GM18499 (cell line): ENCODE results near the gene VPS52.

Experiments
- ATAC-seq: cut with Tn5 transposase; IDR thresholded peaks from one replicate; pipeline ENCODE4 v1.9.1; 2021; ENCODE audit warnings: moderate number of reproducible peaks; ENCODE audit not compliant: insufficient read depth, unreplicated experiment

The VPS52 gene

DNA sequence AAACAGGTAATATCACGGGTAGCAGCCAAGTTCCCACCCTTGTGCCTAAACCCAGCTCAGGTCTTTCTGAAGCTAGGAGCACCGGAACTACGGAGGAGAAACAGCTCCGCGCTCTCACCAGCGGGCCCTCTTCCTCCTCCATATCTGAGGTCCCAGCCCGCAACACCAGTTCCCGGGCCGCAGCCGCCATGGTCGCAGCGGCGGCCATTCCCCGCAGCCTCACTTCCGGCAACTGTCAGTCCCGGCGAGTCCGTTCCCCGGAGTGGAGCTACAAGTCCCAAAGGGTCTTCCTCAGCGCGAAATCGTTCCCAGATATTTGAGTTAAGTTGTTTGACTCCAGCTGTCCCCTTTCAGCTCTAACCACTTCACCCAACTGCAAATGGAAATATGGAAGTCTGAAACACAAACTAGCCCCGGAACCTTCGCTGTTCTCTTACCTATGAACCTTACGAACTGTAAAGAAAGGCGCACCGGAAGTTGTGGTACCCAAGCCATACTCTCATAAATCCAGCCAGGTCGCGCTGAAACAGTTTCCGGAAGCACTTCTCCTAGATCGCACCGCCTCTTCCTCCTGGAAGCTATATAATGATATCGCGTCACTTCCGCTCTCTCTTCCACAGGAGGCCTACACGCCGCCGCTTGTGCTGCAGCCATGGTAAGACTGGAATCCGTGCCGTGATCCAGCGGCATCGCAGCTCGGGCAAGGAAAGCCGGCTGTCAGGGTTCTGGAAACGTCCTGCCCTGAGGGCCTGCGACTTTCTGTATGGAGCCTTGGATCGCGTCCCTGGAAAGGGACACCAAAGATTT lies at the start of gene VPS52, which contains the start of gene RPS18:
Gene VPS52, minus strand, starts transcription at position 409 of the 807 bp plus-strand sequence. Its CDS starts 201 bp downstream, at position 208.
Gene RPS18, plus strand, starts transcription at position 608 of the 807 bp plus-strand sequence. Its CDS starts 45 bp downstream, at position 653.
- peak; percentile 65 for ATAC-seq

- ATAC-seq: no peak
These were observed 49.6 kb upstream of the VPS52 start for GRCh38 chr6:33321227-33321626.

DNA sequence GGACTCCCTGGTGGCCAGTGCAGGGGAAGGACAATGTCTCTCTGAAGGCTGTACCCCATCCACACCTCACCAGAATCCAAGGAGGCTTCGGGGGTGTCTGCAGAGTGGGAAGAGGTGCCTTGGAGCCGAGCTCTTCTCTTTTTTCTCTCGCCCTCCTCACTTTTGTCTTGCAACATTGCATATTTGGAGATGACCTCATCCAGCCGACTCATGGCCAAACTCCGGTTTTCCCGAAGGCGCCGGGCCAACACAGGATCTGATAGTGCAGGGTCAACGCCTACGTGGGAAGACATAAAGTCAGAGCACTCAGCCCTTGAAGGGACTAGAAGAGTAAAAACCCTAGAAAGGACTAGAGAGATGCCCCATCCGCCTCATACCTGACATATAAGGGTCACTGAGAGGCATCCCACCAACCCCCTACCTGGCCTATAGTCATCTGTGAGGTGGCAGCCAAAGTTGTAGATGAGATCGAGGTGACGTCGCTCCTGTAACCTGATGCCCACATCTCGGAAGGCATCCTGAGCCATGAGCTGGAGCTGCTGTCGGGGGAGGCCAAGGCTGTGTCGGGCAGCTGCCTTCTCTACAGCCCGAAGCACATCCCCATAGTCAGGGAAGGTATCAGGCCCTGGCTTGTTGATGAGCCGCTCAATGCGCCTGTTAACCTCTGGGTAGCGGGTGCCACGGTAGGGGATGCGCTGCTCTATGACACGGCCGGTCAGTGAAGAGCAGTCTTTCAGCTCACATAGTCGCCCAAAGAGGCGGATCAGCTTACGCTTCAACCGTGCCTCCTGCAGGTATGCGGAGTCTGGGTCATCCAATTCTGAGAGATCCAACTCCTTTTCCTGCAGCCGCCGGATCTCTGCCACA lies 48.9 kb upstream of the VPS52 start:
- ATAC-seq: no peak

DNA sequence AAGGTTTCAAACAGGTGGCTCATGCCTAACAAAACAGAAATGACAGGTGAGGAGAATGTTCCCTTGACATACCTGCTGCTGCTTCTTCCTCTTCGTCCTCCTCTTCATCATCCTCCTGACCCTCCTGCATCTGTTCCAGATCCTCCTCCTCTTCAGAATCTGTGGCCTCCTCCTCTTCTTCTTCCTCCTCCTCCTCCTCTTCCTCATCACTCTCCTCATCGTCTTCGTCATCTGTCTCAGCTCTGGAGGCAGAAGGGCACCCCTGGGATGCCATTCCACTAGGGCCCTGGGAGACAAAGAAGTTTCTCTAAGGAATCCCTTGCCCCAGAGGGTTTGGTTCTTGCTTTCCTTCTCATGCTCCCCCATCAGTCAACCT lies 48.3 kb upstream of the VPS52 start:
- no peak for ATAC-seq

DNA sequence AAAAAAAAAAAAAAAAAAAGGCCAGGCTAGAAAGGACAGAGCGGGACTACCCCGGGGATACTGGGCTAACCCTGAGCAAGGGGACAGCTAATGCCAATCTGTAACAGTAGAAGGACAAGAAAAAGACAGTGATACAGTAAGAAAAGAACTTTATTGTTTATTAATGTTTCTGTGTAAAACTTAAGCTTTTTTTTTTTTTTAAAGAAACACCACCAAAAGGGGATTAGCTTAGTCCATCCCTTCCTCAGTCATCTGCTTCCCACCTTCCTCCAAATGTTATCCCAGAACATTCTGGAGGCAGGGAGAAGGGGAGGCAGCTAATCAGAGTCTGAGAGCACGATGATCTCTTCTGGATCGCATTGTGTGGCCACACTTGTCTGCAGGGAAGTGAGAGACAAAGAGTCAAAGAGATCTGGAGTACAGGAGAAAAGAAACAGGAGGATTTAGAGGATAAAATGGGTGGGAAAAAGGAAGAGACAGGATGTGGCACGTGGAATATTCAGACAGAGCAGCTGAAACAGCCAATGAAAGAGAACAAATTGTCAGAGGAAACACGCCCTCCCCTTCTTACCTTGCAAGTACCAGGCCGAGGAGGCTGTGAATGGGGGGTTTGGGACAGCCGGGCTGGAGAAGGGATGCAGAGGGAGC lies 46.9 kb upstream of the VPS52 start:
- no peak for ATAC-seq

- peak; percentile 35 for ATAC-seq
These were observed 46.2 kb upstream of the VPS52 start, which contains the start of gene ZBTB22 for GRCh38 chr6:33317669-33318425. Gene ZBTB22 (minus strand): TSS chr6:33317744. CDS start chr6:33316916, 828 bp downstream.

DNA sequence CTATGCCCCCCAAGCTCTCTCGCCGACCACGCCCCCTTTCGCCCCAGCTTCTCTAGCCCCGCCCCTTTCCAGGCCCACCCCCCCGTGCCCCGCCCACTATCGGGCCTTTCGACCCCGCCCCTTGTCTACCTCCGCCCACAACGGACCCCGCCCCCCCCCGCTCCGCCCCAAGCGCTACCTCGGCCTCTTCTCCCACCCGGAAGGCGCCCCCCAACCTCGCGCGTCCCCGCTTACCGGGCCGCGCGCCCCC lies 45.7 kb upstream of the VPS52 start:
- ATAC-seq: no peak

- no peak for ATAC-seq
These were observed 45.1 kb upstream of the VPS52 start for GRCh38 chr6:33316603-33317418.

DNA sequence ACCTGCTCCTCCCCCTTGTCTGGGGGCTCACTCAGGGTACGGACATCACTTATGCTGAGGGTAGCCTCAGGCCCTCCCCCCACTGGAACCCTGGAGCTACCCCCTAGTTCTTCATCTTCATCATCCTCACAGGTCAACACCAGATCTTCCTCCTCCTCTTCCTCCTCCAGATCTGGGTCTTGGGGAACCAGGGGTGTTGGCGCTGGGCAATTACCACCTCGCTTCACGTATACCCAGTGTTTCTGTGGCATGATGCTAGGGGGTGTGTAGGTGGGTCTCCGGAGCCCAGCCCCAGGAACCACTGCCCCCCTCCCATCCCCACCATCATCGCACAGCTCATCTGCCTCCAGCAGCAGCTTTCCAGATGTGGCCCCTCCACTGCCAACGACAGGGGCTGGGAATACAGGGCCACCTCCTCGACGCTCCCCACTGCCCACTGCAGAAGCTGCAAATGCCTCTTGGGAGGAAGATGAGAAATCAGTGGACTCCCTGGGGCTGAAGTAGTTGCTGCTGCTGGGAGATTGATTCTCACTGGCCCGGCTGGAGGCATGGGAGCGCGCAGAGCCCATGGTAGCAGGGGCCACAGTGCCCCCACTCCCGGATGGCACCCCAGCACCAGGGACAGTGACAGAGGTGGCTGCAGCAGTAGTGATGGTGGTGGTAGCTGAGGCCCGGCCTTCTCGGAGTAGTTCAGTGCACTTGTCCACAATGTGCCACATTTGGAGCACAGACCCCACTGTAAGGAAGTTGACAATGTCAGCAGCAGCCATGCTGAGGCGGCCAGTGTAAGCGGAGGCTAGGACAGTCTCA lies 44.3 kb upstream of the VPS52 start:
- ATAC-seq: no peak

DNA sequence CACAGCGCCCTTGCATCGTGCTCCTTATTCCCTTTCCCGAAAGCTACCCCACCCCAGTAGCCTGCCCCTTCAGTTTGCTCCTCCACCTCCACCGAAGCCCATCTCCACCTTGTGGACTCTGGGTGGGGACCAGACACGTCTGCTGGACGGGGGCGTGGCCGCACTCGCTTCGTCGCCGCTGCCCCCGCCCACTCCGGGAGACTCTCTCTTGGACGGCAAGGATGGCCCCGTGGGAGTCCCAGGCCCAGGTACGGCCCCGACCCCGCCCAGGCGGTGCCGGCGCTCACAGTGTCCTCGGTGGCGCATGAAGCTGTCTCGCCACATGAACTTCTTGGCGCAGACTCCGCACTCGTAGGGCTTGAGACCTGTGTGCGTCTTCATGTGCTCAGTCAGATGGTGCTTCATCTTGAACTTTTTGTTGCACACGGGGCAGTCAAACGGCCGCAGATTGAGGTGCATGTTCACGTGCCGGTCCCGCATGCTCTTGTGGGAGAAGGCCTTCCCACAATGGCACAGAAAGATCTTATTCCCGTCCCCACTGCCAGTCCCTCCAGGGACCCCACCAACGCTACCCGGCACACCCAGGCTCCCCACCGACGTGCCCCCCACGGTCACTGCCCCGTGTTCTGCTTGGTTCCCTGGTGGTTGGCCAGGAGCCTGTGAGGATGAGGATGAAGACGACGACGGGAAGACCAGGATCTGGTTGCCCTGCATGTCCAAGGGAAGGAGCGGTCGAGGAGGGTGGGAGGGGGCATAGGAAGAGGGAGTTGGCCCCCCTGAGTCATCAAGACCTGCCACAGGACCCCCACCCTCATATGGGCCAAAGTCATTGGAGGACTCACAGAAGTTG lies 43.5 kb upstream of the VPS52 start:
- ATAC-seq: no peak

DNA sequence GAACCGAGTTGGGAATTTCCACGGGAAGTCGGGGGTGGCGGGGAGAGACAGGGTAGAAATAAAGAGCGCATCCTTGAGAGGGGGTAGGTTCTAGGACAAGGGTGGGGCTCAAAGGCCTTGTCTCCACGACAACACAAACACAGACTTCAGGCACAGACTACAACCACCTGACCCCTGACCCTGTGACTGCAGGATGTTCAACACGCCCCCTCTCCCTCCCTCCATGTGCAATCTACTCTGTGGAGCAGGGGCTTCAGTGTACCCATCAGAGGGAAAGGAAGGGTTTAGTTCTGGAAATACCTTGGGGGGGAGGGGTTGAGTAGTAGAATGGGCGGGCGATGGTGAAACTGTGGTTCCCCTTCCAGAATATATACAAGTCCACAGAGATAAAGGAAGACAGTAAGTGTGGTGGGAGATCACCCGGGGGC lies 42.9 kb upstream of the VPS52 start:
- ATAC-seq: no peak

GRCh38 chr6:33313709-33314514 lies 42.2 kb upstream of the VPS52 start, which contains the start of gene TAPBP:
Gene TAPBP (minus strand): TSS chr6:33314078. CDS start chr6:33314041, 37 bp downstream.
- ATAC-seq: no peak

DNA sequence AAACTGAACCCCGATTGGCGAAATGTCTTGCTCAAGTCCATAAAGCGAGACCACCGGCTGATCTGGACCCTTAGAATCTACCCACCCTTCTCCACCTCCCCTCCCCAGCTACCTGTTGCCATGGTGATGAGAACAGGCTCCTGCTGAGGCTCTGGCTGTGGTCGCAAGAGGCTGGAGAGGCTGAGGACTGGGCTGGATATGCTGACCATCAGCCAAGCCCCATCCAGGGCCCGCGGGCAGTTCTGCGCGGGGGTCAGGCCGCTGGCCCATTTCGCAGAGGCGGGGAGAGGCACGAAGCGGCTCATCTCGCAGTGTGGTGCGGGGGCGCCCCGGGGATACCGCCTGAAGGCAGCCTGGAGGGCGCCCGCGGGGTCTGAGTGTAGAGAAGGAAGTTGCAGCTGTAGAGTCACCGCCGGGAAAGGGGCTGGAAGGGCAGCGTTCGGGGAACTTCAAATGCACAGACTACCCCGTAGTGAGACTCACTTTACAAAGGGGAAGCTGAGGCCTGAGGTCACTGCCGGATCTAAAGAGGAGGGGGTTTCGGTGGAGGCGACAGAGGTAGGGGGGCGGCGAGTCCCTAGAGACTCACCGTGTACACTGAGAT lies 41.5 kb upstream of the VPS52 start:
- ATAC-seq: no peak

GRCh38 chr6:33312361-33313104 lies 40.9 kb upstream of the VPS52 start:
- ATAC-seq: no peak

DNA sequence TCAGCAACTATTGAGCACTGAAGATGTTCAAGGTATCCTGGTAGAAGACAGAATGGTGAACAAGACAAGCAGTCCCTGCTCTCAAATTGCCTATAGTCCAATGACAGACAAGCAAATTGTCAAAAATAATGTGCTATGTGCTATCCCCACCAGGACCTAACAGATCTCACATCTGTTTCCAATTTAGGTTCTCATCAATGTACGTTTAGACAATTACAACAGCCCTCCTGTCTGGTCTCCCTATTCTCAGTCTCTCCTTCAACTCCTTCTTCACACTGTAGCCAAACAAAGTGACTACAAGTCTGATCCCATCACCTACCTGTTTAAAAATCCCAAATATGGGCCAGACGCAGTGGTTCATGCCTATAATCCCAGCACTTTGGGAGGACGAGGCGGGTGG lies 34.7 kb upstream of the VPS52 start:
- no peak for ATAC-seq

- no peak for ATAC-seq
These were observed 33.4 kb upstream of the VPS52 start for GRCh38 chr6:33305052-33305451.
